Measurements from ENCODE around the gene PAK4.

DNA sequence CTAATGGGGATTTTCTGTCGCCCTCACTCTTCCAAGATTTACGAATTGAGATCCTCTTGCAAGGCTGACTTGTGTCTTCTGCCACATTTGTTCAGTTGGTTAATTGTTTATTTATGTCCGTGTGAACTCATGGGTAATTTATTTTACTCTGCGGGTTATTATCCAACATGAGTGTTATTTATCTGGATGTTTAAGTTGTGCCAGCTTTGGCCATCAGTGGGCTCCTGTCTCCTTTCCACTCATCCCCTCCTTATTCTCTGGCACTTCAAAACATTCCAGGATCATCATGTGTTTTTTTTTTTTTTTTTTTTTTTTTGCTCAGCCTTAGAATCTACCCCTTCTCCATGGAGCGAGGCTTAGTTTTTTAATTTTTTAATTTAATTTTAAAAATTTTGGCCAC, 22.4 kb upstream of the PAK4 start:
- TF ChIP-seq, protein P1, sequence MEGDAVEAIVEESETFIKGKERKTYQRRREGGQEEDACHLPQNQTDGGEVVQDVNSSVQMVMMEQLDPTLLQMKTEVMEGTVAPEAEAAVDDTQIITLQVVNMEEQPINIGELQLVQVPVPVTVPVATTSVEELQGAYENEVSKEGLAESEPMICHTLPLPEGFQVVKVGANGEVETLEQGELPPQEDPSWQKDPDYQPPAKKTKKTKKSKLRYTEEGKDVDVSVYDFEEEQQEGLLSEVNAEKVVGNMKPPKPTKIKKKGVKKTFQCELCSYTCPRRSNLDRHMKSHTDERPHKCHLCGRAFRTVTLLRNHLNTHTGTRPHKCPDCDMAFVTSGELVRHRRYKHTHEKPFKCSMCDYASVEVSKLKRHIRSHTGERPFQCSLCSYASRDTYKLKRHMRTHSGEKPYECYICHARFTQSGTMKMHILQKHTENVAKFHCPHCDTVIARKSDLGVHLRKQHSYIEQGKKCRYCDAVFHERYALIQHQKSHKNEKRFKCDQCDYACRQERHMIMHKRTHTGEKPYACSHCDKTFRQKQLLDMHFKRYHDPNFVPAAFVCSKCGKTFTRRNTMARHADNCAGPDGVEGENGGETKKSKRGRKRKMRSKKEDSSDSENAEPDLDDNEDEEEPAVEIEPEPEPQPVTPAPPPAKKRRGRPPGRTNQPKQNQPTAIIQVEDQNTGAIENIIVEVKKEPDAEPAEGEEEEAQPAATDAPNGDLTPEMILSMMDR (IDR thresholded peaks at IDR 0.05 in 2 of 3, conservative IDR thresholded peaks at IDR 0.05 in 1 of 3; ENCODE audit: borderline replicate concordance in 1 of 3, insufficient read depth in 1 of 3, low read depth in 2 of 3, low read length in 2 of 3) = no peak
- TF ChIP-seq EZH2 (IDR thresholded peaks at IDR 0.05) = no peak
- no peak for TF ChIP-seq POLR2A (IDR thresholded peaks at IDR 0.05; ENCODE audit: borderline replicate concordance, extremely low read depth, insufficient read depth, insufficient read length)
